Mammary epithelial cell (primary cell): Measurements from ENCODE around the gene PCDHGA6.

Source experiments
- EZH2 ChIP-seq: IDR thresholded peaks from 2 replicates; pipeline ENCODE4 v1.6.1; 2012; ENCODE audit warnings: low read length, inconsistent platforms, borderline replicate concordance
- TF ChIP-seq, protein P1 (sequence below), 2 donors: IDR thresholded peaks in 1 of 2; conservative IDR thresholded peaks in 1 of 2; 2 replicates each; pipeline ENCODE4 v1.5.1; 2011 to 2012; ENCODE audit warnings: inconsistent platforms in 2 of 2, low read length in 2 of 2, mild to moderate bottlenecking in 2 of 2, control low read depth in 1 of 2, low read depth in 1 of 2; ENCODE audit not compliant: insufficient read depth in 1 of 2; ENCODE audit errors: extremely low read depth in 1 of 2

GRCh38 chr5:141392429-141393198 lies 18.9 kb downstream of the PCDHGA6 start, which contains the start of gene PCDHGA8:
- TF ChIP-seq, protein P1, sequence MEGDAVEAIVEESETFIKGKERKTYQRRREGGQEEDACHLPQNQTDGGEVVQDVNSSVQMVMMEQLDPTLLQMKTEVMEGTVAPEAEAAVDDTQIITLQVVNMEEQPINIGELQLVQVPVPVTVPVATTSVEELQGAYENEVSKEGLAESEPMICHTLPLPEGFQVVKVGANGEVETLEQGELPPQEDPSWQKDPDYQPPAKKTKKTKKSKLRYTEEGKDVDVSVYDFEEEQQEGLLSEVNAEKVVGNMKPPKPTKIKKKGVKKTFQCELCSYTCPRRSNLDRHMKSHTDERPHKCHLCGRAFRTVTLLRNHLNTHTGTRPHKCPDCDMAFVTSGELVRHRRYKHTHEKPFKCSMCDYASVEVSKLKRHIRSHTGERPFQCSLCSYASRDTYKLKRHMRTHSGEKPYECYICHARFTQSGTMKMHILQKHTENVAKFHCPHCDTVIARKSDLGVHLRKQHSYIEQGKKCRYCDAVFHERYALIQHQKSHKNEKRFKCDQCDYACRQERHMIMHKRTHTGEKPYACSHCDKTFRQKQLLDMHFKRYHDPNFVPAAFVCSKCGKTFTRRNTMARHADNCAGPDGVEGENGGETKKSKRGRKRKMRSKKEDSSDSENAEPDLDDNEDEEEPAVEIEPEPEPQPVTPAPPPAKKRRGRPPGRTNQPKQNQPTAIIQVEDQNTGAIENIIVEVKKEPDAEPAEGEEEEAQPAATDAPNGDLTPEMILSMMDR (conservative IDR thresholded peaks at IDR 0.05 in 1 of 2, IDR thresholded peaks at IDR 0.05 in 1 of 2; ENCODE audit: extremely low read depth in 1 of 2, insufficient read depth in 1 of 2, low read depth in 1 of 2, low read length in 2 of 2): peak; percentile 31 to 36
- TF ChIP-seq EZH2: no peak
